GM13977 (cell line): ENCODE data around the gene IL2RA.
"Not testable (repeated sequence)": the region's sequence is repeated elsewhere in the genome, so short reads cannot be mapped to it uniquely, and the experiment has no call there.

ENCODE experiments used
- DNase-seq: peaks from one replicate; pipeline ENCODE4 v3.0.0; 2012; ENCODE audit warnings: low spot score
- CTCF ChIP-seq: IDR thresholded peaks from 2 replicates; pipeline ENCODE4 v1.5.1; 2012; ENCODE audit warnings: mild to moderate bottlenecking, control low read depth; ENCODE audit not compliant: insufficient read depth; ENCODE audit errors: extremely low read depth, missing control alignments
- in situ Hi-C: fragments of 300-500 bp; cut with MboI; formaldehyde crosslinking; loops from one replicate; pipeline ENCODE4 v1.12.0; 2022; ENCODE audit warnings: low sequenced_read_pairs, low pct_unique_long_range_greater_than_20kb, mixed read lengths, inconsistent platforms; ENCODE audit not compliant: unreplicated experiment

IL2RA gene

GRCh38 chr10:6067457-6067856 lies 5.3 kb upstream of the IL2RA start:
- no peak for DNase-seq
- in situ Hi-C loops: no loop called here
- TF ChIP-seq CTCF: no peak

- in situ Hi-C loops: no loop called here
- DNase-seq: no peak
- TF ChIP-seq CTCF: no peak
These were observed 3.7 kb upstream of the IL2RA start for GRCh38 chr10:6065835-6066234.

GRCh38 chr10:6065406-6065805 lies 3.2 kb upstream of the IL2RA start:
- in situ Hi-C loops: no loop called here
- TF ChIP-seq CTCF: no peak
- no peak for DNase-seq

- in situ Hi-C loops, DNase-seq: not testable (repeated sequence)
These were observed 2.6 kb upstream of the IL2RA start for GRCh38 chr10:6064726-6065125.

- no peak for TF ChIP-seq CTCF
- in situ Hi-C loops: no loop called here
These were observed 2.0 kb upstream of the IL2RA start for GRCh38 chr10:6064119-6064518.

GRCh38 chr10:6061056-6061455 lies 1.1 kb downstream of the IL2RA start:
- DNase-seq: no peak
- TF ChIP-seq CTCF: no peak
- in situ Hi-C loops: no loop called here

More at GRCh38 chr10:6064119-6064518, 2.0 kb upstream of the IL2RA start:
- no peak for DNase-seq

- no peak for DNase-seq
- no peak for TF ChIP-seq CTCF
- in situ Hi-C loops: no loop called here
These were observed 2.7 kb downstream of the IL2RA start for GRCh38 chr10:6059506-6059905.
